BLaER1 (cell line): ENCODE measurements around the gene EXOC6B.
"Not testable (repeated sequence)": the region's sequence is repeated elsewhere in the genome, so short reads cannot be mapped to it uniquely, and the experiment has no call there.

Experiments used
- H3K27ac ChIP-seq: shearing (Covaris generic); formaldehyde crosslinking; 2 replicates; pipeline ENCODE4 v1.8.1; 2022
- H3K27me3 ChIP-seq: shearing (Covaris generic); formaldehyde crosslinking; 2 replicates; pipeline ENCODE4 v1.8.1; 2022
- H3K36me3 ChIP-seq: shearing (Covaris generic); formaldehyde crosslinking; 2 replicates; pipeline ENCODE4 v1.8.1; 2022
- H3K4me1 ChIP-seq: shearing (Covaris generic); formaldehyde crosslinking; 2 replicates; pipeline ENCODE4 v1.8.1; 2022
- H3K4me2 ChIP-seq: shearing (Covaris generic); formaldehyde crosslinking; 2 replicates; pipeline ENCODE4 v1.8.1; 2022
- H3K4me3 ChIP-seq: shearing (Covaris generic); formaldehyde crosslinking; 2 replicates; pipeline ENCODE4 v1.8.1; 2022
- H3K9ac ChIP-seq: shearing (Covaris generic); formaldehyde crosslinking; 2 replicates; pipeline ENCODE4 v1.8.1; 2022
- H3K9me3 ChIP-seq: shearing (Covaris generic); formaldehyde crosslinking; 2 replicates; pipeline ENCODE4 v1.8.1; 2022
- H4K20me1 ChIP-seq: shearing (Covaris generic); formaldehyde crosslinking; 2 replicates; pipeline ENCODE4 v1.8.1; 2022
- Cebpa-rat ChIP-seq: shearing (Covaris generic); IDR thresholded peaks from 2 replicates; pipeline ENCODE4 v1.8.1; 2022

Gene EXOC6B

GRCh38 chr2:72570413-72570812 is 255.4 kb downstream of the EXOC6B start:
- Histone ChIP-seq H3K9me3 (no peaks in the 10 kb centered on the region), H3K4me3 (no peak overlapping the region), H3K27me3 (no peaks in the 10 kb centered on the region), H3K4me2 (no peak overlapping the region), H3K36me3 (no peaks in the 10 kb centered on the region), H3K4me1 (peaks cover 3% of the 10 kb centered on the region), H3K27ac (no peak overlapping the region), H4K20me1 (no peaks in the 10 kb centered on the region), H3K9ac (no peak overlapping the region)
- no peak for TF ChIP-seq Cebpa-rat

- H3K27ac ChIP-seq, result no peak overlapping the region
These were observed 263.2 kb downstream of the EXOC6B start for GRCh38 chr2:72562451-72563153.

GRCh38 chr2:72561621-72562318 is 264.1 kb downstream of the EXOC6B start:
- H3K9ac ChIP-seq, result no peak overlapping the region
- H3K9me3 ChIP-seq, result no peaks in the 10 kb centered on the region
- no peak overlapping the region for H3K4me2 ChIP-seq
- no peaks in the 10 kb centered on the region for H3K4me1 ChIP-seq
- no peak for TF ChIP-seq Cebpa-rat
- H3K27me3 ChIP-seq, result no peaks in the 10 kb centered on the region
- H3K27ac ChIP-seq, result no peak overlapping the region
- no peaks in the 10 kb centered on the region for H4K20me1 ChIP-seq
- no peaks in the 10 kb centered on the region for H3K36me3 ChIP-seq
- no peak overlapping the region for H3K4me3 ChIP-seq

More at GRCh38 chr2:72562451-72563153, 263.2 kb downstream of the EXOC6B start:
- Histone ChIP-seq H3K27me3 (no peaks in the 10 kb centered on the region), H4K20me1 (no peaks in the 10 kb centered on the region), H3K4me3 (no peak overlapping the region), H3K36me3 (no peaks in the 10 kb centered on the region), H3K9me3 (no peaks in the 10 kb centered on the region), H3K9ac (no peak overlapping the region), H3K4me2 (no peak overlapping the region), H3K4me1 (no peaks in the 10 kb centered on the region)
- no peak for TF ChIP-seq Cebpa-rat

GRCh38 chr2:72555943-72556342 is 269.9 kb downstream of the EXOC6B start:
- H3K9me3 ChIP-seq, result peaks cover 8% of the 10 kb centered on the region
- H3K4me2 ChIP-seq, result no peak overlapping the region
- no peaks in the 10 kb centered on the region for H3K4me1 ChIP-seq
- no peak overlapping the region for H3K27ac ChIP-seq
- H3K4me3 ChIP-seq, result no peak overlapping the region
- no peaks in the 10 kb centered on the region for H4K20me1 ChIP-seq
- H3K36me3 ChIP-seq, result no peaks in the 10 kb centered on the region
- no peak overlapping the region for H3K9ac ChIP-seq
- TF ChIP-seq Cebpa-rat, result no peak
- no peaks in the 10 kb centered on the region for H3K27me3 ChIP-seq

GRCh38 chr2:72555363-72555762 is 270.5 kb downstream of the EXOC6B start:
- not testable (repeated sequence) for H3K4me3 ChIP-seq, H3K4me1 ChIP-seq, H3K36me3 ChIP-seq, H3K4me2 ChIP-seq, H3K9ac ChIP-seq, H3K27me3 ChIP-seq, H3K27ac ChIP-seq, H3K9me3 ChIP-seq, H4K20me1 ChIP-seq

GRCh38 chr2:72554910-72555309 is 270.9 kb downstream of the EXOC6B start:
- not testable (repeated sequence) for H3K4me3 ChIP-seq, H3K27me3 ChIP-seq, H3K9me3 ChIP-seq, H3K9ac ChIP-seq, H3K36me3 ChIP-seq, H3K4me2 ChIP-seq, H4K20me1 ChIP-seq, H3K4me1 ChIP-seq, H3K27ac ChIP-seq

GRCh38 chr2:72554381-72554780 is 271.5 kb downstream of the EXOC6B start:
- TF ChIP-seq Cebpa-rat, result no peak
- Histone ChIP-seq H3K4me3 (no peak overlapping the region), H3K9me3 (peaks cover 8% of the 10 kb centered on the region), H3K4me2 (no peak overlapping the region), H3K9ac (no peak overlapping the region), H3K27ac (no peak overlapping the region), H3K27me3 (no peaks in the 10 kb centered on the region), H3K36me3 (no peaks in the 10 kb centered on the region), H4K20me1 (no peaks in the 10 kb centered on the region), H3K4me1 (no peaks in the 10 kb centered on the region)

GRCh38 chr2:72548081-72548764 is 277.6 kb downstream of the EXOC6B start:
- Histone ChIP-seq H3K4me2 (no peak overlapping the region), H3K36me3 (no peaks in the 10 kb centered on the region), H3K9ac (no peak overlapping the region), H3K9me3 (no peaks in the 10 kb centered on the region), H3K27ac (no peak overlapping the region), H4K20me1 (no peaks in the 10 kb centered on the region), H3K4me3 (no peak overlapping the region), H3K4me1 (no peaks in the 10 kb centered on the region), H3K27me3 (no peaks in the 10 kb centered on the region)
- TF ChIP-seq Cebpa-rat, result no peak

GRCh38 chr2:72545790-72546189 is 280.0 kb downstream of the EXOC6B start:
- H3K9ac ChIP-seq, result no peak overlapping the region
- no peaks in the 10 kb centered on the region for H3K9me3 ChIP-seq
- no peak overlapping the region for H3K27ac ChIP-seq
- no peak overlapping the region for H3K4me3 ChIP-seq
- no peak for TF ChIP-seq Cebpa-rat
- H3K36me3 ChIP-seq, result no peaks in the 10 kb centered on the region
- no peaks in the 10 kb centered on the region for H4K20me1 ChIP-seq
- H3K4me2 ChIP-seq, result no peak overlapping the region
- no peaks in the 10 kb centered on the region for H3K27me3 ChIP-seq
- no peaks in the 10 kb centered on the region for H3K4me1 ChIP-seq

- Histone ChIP-seq H3K9ac (no peak overlapping the region), H3K9me3 (no peaks in the 10 kb centered on the region), H3K4me3 (no peak overlapping the region), H3K27ac (no peak overlapping the region), H3K27me3 (no peaks in the 10 kb centered on the region), H3K36me3 (no peaks in the 10 kb centered on the region), H3K4me2 (no peak overlapping the region), H4K20me1 (no peaks in the 10 kb centered on the region), H3K4me1 (no peaks in the 10 kb centered on the region)
- no peak for TF ChIP-seq Cebpa-rat
These were observed 281.3 kb downstream of the EXOC6B start for GRCh38 chr2:72544554-72544953.
